Suprapubic skin (tissue), 4 donors: ENCODE measurements around the gene HOXB9. TPM values are rescaled to one million over a fixed set of nuclear protein-coding genes. Genes with fewer than 3 reads are reported as not detected.

ENCODE experiments used
- DNase-seq, 2 donors: peaks; one replicate each; pipeline ENCODE4 v3.0.0-alpha.2; 2019; ENCODE audit warnings: low spot score in 2 of 2
- H3K27ac ChIP-seq: fragments of 200-600 bp; sonication (generic); one replicate; pipeline ENCODE4 v1.5.1; 2019
- H3K27me3 ChIP-seq: fragments of 200-600 bp; sonication (generic); one replicate; pipeline ENCODE4 v1.5.1; 2019
- H3K36me3 ChIP-seq: fragments of 200-600 bp; sonication (generic); one replicate; pipeline ENCODE4 v1.5.1; 2019
- H3K4me1 ChIP-seq: fragments of 200-600 bp; sonication (generic); one replicate; pipeline ENCODE4 v1.5.1; 2019
- H3K4me3 ChIP-seq: fragments of 200-600 bp; sonication (generic); one replicate; pipeline ENCODE4 v1.5.1; 2019; ENCODE audit warnings: mild to moderate bottlenecking
- H3K9me3 ChIP-seq: fragments of 200-600 bp; sonication (generic); one replicate; pipeline ENCODE4 v1.5.1; 2019
- EP300 ChIP-seq: sonication (generic); formaldehyde crosslinking; IDR thresholded peaks from one replicate; pipeline ENCODE4 v1.6.1; 2017; ENCODE audit warnings: antibody characterized with exemption
- POLR2A ChIP-seq, 2 donors: fragments of 450-650 bp; IDR thresholded peaks; one replicate each; pipeline ENCODE4 v1.6.1; 2017; ENCODE audit warnings: antibody characterized with exemption in 2 of 2, mild to moderate bottlenecking in 2 of 2, moderate library complexity in 2 of 2
- POLR2AphosphoS5 ChIP-seq, 3 donors: sonication (generic); formaldehyde crosslinking; IDR thresholded peaks; one replicate each; pipeline ENCODE4 v1.6.1; 2017; ENCODE audit warnings: antibody characterized with exemption in 3 of 3
- WGBS: methylation state at CpG from one replicate; pipeline ENCODE4 v1.1.5; 2018; 5-methylcytosine and 5-hydroxymethylcytosine counted together
- total RNA-seq, 4 donors: library from RNA; depleted of rRNA; stranded (reverse); fragments of >200 nt; gene quantifications; one replicate each; pipeline ENCODE4 v1.1.0, GENCODE V29; 2016
- TF ChIP-seq, protein P1 (sequence below), 2 donors: fragments of 200-600 bp in 1 of 2; fragments of 450-650 bp in 1 of 2; sonication (generic) in 1 of 2; IDR thresholded peaks; one replicate each; pipeline ENCODE4 v1.5.1; 2016 to 2019; ENCODE audit warnings: antibody characterized with exemption in 2 of 2, mild to moderate bottlenecking in 1 of 2, moderate library complexity in 1 of 2

HOXB9 gene
- total RNA-seq, 4 donors from 2014 or later: 0.23 to 0.42 TPM; not detected in 2

DNA sequence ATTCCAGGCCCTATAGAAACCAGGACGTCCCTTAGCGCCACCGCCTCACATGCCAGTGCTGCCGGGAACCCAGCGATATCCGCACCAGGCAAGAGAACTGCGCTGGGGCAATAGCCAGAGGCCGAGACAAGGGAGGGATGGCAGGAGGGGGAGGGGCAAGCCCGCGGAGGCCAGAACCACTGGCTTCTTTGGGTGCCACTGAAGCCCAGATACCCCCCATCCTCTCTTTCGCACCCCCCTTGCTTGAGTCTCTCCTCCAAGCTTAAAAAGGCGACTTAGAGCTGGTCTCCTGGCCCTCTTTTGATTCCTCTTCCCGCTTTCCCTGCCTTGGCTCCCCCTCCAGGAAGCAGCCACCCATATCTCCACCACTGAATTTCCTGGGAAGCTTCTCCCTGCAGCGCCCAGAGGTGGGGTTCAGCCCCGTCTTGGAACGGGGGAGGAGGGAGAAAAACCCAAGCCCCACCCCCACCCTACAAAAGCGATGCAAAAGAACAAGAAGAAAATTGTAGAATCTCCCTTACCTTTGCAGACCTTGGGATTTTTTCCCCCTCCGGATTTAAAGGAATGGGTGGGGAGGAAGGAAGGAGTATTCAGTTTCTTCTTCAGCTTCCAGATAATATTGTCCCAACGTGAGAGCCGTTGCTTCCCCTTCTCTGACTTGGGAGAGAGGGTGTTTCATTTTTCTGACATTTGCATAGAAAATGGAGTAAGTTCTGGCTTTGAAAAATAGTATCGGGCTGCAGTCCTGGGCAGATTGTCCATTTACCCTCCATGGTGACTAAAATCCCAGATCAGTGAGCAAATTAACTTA lies 22.0 kb downstream of the HOXB9 start:
- WGBS: 13% methylated on average over 21 of the region's 21 CpGs
- H3K9me3 ChIP-seq: no peaks in the 10 kb centered on the region
- H3K27me3 ChIP-seq: peaks cover 68% of the 10 kb centered on the region
- peak overlapping the region; percentile 54 for H3K4me3 ChIP-seq
- no peaks in the 10 kb centered on the region for H3K36me3 ChIP-seq
- DNase-seq: no peak
- peaks cover 34% of the 10 kb centered on the region for H3K4me1 ChIP-seq
- TF ChIP-seq EP300 (no peak), POLR2A (IDR thresholded peaks at IDR 0.05) (peak in 1 of 2 donors; percentile 14), POLR2AphosphoS5 (IDR thresholded peaks at IDR 0.05) (no peak)
- peak overlapping the region; percentile 72 for H3K27ac ChIP-seq

DNA sequence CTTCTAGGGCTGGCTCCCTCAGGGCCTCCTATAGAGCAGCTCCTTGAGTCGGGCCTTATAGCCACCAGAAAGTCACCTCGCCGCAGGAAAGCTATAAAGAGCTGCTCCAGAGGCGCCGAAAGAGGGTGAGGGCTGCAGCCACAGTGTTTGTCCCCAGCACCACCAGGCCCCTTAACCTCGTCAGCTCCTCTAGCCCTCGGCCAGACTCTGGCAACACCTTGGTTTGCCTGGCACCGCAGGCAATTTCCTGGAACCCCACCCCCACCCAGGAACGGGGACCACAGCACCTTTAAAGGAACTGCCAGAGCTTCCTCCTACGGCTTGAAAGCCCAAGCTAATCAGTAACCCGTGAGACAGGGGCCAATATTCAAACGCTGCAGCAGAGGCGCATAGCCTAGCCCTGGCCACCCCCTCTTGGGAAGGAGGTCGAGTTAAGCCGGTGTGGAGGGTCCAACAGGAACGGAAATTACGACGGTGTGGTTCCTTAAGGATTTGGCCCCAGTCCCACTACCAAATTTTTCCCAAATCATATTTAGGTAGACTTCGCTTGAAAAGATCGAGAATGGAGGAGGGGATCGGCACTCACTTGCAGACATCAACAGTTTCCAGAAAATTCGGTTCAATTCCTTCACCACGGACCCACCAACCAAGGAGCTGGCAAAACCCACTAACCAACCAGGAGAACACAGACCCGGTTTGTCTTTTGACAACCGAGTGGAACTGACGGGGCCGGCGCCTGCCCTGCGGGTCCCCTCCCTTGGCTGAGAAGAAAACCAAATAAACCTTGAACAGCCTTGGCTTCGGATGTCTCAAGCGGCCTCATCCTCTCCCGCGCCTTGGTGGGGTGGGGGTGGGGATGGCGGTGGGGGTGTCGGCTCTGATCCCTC lies 24.4 kb downstream of the HOXB9 start:
- Histone ChIP-seq H3K36me3 (no peaks in the 10 kb centered on the region), H3K27ac (no peak overlapping the region), H3K27me3 (peaks cover 83% of the 10 kb centered on the region), H3K4me1 (peaks cover 56% of the 10 kb centered on the region), H3K9me3 (no peaks in the 10 kb centered on the region), H3K4me3 (peak overlapping the region; percentile 54)
- TF ChIP-seq EP300 (no peak), POLR2AphosphoS5 (IDR thresholded peaks at IDR 0.05) (no peak), POLR2A (IDR thresholded peaks at IDR 0.05) (no peak)
- TF ChIP-seq, protein P1, sequence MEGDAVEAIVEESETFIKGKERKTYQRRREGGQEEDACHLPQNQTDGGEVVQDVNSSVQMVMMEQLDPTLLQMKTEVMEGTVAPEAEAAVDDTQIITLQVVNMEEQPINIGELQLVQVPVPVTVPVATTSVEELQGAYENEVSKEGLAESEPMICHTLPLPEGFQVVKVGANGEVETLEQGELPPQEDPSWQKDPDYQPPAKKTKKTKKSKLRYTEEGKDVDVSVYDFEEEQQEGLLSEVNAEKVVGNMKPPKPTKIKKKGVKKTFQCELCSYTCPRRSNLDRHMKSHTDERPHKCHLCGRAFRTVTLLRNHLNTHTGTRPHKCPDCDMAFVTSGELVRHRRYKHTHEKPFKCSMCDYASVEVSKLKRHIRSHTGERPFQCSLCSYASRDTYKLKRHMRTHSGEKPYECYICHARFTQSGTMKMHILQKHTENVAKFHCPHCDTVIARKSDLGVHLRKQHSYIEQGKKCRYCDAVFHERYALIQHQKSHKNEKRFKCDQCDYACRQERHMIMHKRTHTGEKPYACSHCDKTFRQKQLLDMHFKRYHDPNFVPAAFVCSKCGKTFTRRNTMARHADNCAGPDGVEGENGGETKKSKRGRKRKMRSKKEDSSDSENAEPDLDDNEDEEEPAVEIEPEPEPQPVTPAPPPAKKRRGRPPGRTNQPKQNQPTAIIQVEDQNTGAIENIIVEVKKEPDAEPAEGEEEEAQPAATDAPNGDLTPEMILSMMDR (IDR thresholded peaks at IDR 0.05): no peak
- no peak for DNase-seq
- WGBS: 24% methylated on average over 26 of the region's 35 CpGs

DNA sequence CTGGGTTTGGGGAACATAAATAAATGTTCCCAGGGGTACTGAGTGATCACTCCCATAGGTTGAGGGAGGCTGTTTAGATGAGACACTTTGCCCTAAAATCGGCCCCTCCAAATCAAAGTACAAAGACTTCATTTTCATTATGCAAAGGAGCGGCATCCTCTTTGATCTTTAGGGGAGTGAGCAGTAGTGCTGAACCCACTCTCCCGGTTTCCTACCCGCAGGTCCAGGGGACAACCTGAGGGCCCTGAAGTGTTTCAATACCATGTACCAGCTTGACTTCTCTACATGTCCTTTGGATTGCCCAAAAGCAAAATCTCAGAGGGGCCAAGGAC lies 25.0 kb downstream of the HOXB9 start:
- DNase-seq: no peak
- no peak overlapping the region for H3K4me3 ChIP-seq
- H3K4me1 ChIP-seq: peaks cover 62% of the 10 kb centered on the region
- H3K36me3 ChIP-seq: no peaks in the 10 kb centered on the region
- no peak overlapping the region for H3K27ac ChIP-seq
- H3K27me3 ChIP-seq: peaks cover 85% of the 10 kb centered on the region
- H3K9me3 ChIP-seq: no peaks in the 10 kb centered on the region
- 42% methylated on average over 3 of the region's 4 CpGs for WGBS
- no peak for TF ChIP-seq POLR2A (IDR thresholded peaks at IDR 0.05)
- TF ChIP-seq, protein P1 (IDR thresholded peaks at IDR 0.05): no peak
- no peak for TF ChIP-seq EP300
- no peak for TF ChIP-seq POLR2AphosphoS5 (IDR thresholded peaks at IDR 0.05)

DNA sequence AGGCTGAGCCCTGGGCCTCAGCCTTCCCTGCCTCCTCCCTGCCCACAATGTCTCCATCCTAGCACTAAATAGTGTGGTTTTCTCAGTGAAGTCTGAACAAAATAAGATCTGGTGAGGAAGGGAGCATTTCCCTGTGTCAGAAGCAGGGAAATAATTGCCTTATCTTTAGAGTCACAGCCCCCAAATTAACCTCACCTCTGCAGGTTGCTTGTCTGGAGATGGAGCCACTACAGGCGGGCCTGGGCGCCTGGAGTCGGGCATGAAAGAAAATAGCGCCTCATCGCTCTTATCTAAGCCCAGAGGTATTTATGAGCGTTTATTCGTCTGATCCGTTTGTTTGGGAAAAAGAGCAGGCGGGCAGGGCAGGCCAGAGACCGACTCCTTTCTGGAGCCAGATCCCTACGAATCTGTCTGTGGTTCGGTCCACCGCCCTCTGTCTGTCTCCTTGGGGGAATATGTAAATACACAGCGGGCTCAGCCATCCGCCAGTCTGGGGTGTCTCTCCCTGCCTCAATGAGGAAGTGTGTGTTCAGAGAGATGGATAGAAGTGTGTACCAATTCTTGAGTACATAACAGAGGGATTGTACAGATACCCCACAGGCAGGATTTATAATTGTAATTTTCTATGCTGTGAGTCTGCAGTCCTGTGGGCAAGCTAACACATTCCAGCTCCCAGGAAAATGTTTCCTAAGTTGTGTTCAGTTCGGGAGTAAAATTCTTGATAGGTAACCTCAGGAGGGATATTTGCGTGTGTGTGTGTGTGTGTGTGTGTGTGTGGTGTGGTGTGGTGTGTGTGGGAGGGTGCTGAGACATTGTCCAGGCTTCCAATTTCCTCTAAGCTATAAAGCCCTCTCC lies 25.7 kb downstream of the HOXB9 start:
- no peak overlapping the region for H3K4me3 ChIP-seq
- no peak for DNase-seq
- WGBS: 73% methylated on average over 16 of the region's 17 CpGs
- H3K27me3 ChIP-seq: peaks cover 83% of the 10 kb centered on the region
- no peaks in the 10 kb centered on the region for H3K9me3 ChIP-seq
- peaks cover 64% of the 10 kb centered on the region for H3K4me1 ChIP-seq
- no peak overlapping the region for H3K27ac ChIP-seq
- no peaks in the 10 kb centered on the region for H3K36me3 ChIP-seq
- TF ChIP-seq EP300 (no peak), POLR2A (IDR thresholded peaks at IDR 0.05) (no peak), POLR2AphosphoS5 (IDR thresholded peaks at IDR 0.05) (no peak)
- TF ChIP-seq, protein P1 (IDR thresholded peaks at IDR 0.05): no peak

DNA sequence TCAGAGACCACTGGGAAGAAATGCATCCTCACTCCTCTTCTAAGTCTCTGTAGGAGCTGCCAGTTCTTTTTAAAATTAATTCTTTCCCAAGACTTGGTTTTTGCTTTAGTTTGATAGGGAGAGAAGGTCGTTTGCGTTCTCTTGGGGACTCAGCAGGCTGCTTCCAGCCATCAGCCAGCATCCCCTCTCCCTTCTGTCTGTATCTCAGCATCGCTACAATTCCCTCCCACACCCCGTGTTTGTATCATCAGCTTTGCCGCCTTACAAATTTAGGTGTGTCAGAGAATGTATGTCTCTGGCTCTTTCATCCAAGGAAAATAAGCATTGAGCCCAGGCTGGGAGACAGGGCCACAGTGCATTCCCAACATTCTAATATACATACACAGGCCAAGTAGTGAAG lies 26.8 kb downstream of the HOXB9 start:
- Histone ChIP-seq H3K27me3 (peaks cover 89% of the 10 kb centered on the region), H3K4me3 (no peak overlapping the region), H3K27ac (no peak overlapping the region), H3K4me1 (peaks cover 66% of the 10 kb centered on the region), H3K36me3 (peaks cover 3% of the 10 kb centered on the region), H3K9me3 (no peaks in the 10 kb centered on the region)
- WGBS: 91% methylated on average over 5 of the region's 5 CpGs
- DNase-seq: no peak
- TF ChIP-seq POLR2A (IDR thresholded peaks at IDR 0.05) (no peak), EP300 (no peak), POLR2AphosphoS5 (IDR thresholded peaks at IDR 0.05) (no peak)
- TF ChIP-seq, protein P1 (IDR thresholded peaks at IDR 0.05): no peak
